AG04449 (cell line): ENCODE measurements around the gene TMEM14A.

ENCODE experiments used
- CTCF ChIA-PET: fragments of 350-600 bp; formaldehyde crosslinking; extraction: SDS; loops from one replicate; lab custom pipeline; 2021; ENCODE audit warnings: antibody characterized with exemption; lab: Yijun Ruan, JAX
- POLR2A ChIA-PET: fragments of 400-600, 350-600 bp; formaldehyde crosslinking; extraction: SDS; loops from one replicate; lab custom pipeline; 2020; ENCODE audit warnings: antibody characterized with exemption, inconsistent platforms; lab: Yijun Ruan, JAX
- DNase-seq: peaks from one replicate; pipeline ENCODE4 v3.0.0-alpha.2; 2010; ENCODE audit warnings: low read depth, low spot score
- H3K4me3 ChIP-seq: 2 replicates; pipeline ENCODE4 v1.5.1; 2011; ENCODE audit warnings: low read depth, mild to moderate bottlenecking, control low read depth, low read length
- CTCF ChIP-seq: IDR thresholded peaks from one replicate; pipeline ENCODE4 v1.5.1; 2011; ENCODE audit warnings: mild to moderate bottlenecking, moderate library complexity, low read length, control low read depth, inconsistent platforms; ENCODE audit not compliant: insufficient read depth; ENCODE audit errors: missing control alignments

Gene TMEM14A

GRCh38 chr6:52664186-52664990 lies 6.5 kb upstream of the TMEM14A start:
- ChIA-PET CTCF (interaction anchor here (0.8 to 2.8 kb wide), 15 partner anchors 11 to 502 kb away, joined by 3 to 36 read pairs (median 6); partner anchors contain the start of gene GSTA4), POLR2A (interaction anchor here (0.7 to 1.2 kb wide), 3 partner anchors 88 to 148 kb away, joined by 3 to 4 read pairs (median 4); partner anchors contain the start of gene TRAM2)
- peak overlapping the region; percentile 62 for H3K4me3 ChIP-seq
- TF ChIP-seq CTCF: no peak
- DNase-seq: peak; percentile 65

- H3K4me3 ChIP-seq: peak overlapping the region; percentile 62
- no peak for TF ChIP-seq CTCF
- ChIA-PET CTCF (interaction anchor here (0.8 to 2.8 kb wide), 17 partner anchors 8 to 503 kb away, joined by 3 to 36 read pairs (median 5); partner anchors contain the start of gene GSTA4), POLR2A (interaction anchor here (0.6 to 1.3 kb wide), 5 partner anchors 89 to 245 kb away, joined by 3 to 4 read pairs (median 4); partner anchors contain the start of genes EFHC1 and TRAM2)
- DNase-seq: no peak
These were observed 5.8 kb upstream of the TMEM14A start for GRCh38 chr6:52664991-52665686.

- no peak for DNase-seq
- ChIA-PET CTCF (interaction anchor here (1.0 to 2.8 kb wide), 7 partner anchors 15 to 390 kb away, joined by 3 to 36 read pairs (median 5); no protein-coding TSS in a partner anchor), POLR2A (interaction anchor here (0.7 to 1.3 kb wide), 2 partner anchors 144 to 246 kb away, joined by 3 to 4 read pairs; partner anchors contain the start of gene EFHC1)
- no peak for TF ChIP-seq CTCF
- H3K4me3 ChIP-seq: peak overlapping the region; percentile 62
These were observed 4.8 kb upstream of the TMEM14A start for GRCh38 chr6:52666071-52666470.

- no peak for TF ChIP-seq CTCF
- H3K4me3 ChIP-seq: peak overlapping the region; percentile 62
- ChIA-PET CTCF (interaction anchor here (1.0 to 2.8 kb wide), 4 partner anchors 15 to 259 kb away, joined by 5 to 36 read pairs (median 14); no protein-coding TSS in a partner anchor), POLR2A (interaction anchor here (0.7 kb wide), 1 partner anchor 145 kb away, joined by 3 read pairs; no protein-coding TSS in a partner anchor)
- DNase-seq: no peak
These were observed 4.4 kb upstream of the TMEM14A start for GRCh38 chr6:52666523-52666922.

GRCh38 chr6:52667572-52667971 lies 3.3 kb upstream of the TMEM14A start:
- no peak for TF ChIP-seq CTCF
- no peak for DNase-seq
- CTCF ChIA-PET: interaction anchor here (1.0 to 1.5 kb wide), 5 partner anchors 14 to 260 kb away, joined by 3 to 12 read pairs (median 5); no protein-coding TSS in a partner anchor
- POLR2A ChIA-PET: no interaction called here
- H3K4me3 ChIP-seq: no peak overlapping the region
